Measurements from ENCODE around the gene ITK.
"Not testable (repeated sequence)": the region's sequence is repeated elsewhere in the genome, so short reads cannot be mapped to it uniquely, and the experiment has no call there.

ITK gene

GRCh38 chr5:157182143-157182757, 1.6 kb downstream of the ITK start:
- Histone ChIP-seq H2BK12ac (ENCODE audit: low read length) (no peak overlapping the region), H3K4ac (ENCODE audit: low read depth, low read length) (no peak overlapping the region), H3K18ac (ENCODE audit: low read length) (no peak overlapping the region), H3K14ac (ENCODE audit: low read length) (no peak overlapping the region), H2AFZ (ENCODE audit: insufficient read depth, low read length, poor library complexity) (no peak overlapping the region), H3K9ac (ENCODE audit: low read length) (no peak overlapping the region), H2BK120ac (ENCODE audit: insufficient read depth, low read length, poor library complexity) (no peak overlapping the region), H3K4me3 (ENCODE audit: low read depth, low read length) (no peak overlapping the region), H4K8ac (ENCODE audit: low read depth, low read length) (no peak overlapping the region), H3K9me3 (ENCODE audit: insufficient read depth, low read depth, low read length) (no peaks in the 10 kb centered on the region), H4K91ac (ENCODE audit: low read depth, low read length) (no peak overlapping the region), H3K36me3 (ENCODE audit: control insufficient read depth in 1 of 2, insufficient read depth in 2 of 2, low read length in 2 of 2) (no peaks in the 10 kb centered on the region), H4K12ac (ENCODE audit: low read depth, low read length) (no peak overlapping the region), H3K79me2 (ENCODE audit: control insufficient read depth, insufficient read depth, low read length, poor library complexity) (no peaks in the 10 kb centered on the region), H3K27me3 (ENCODE audit: insufficient read depth, low read length) (no peaks in the 10 kb centered on the region), H3K27ac (ENCODE audit: low read depth, low read length) (no peak overlapping the region), H3K23ac (ENCODE audit: low read length) (no peak overlapping the region), H3K79me1 (ENCODE audit: low read length) (no peaks in the 10 kb centered on the region), H2AK5ac (ENCODE audit: low read length) (no peak overlapping the region), H3K4me2 (ENCODE audit: low read length) (no peak overlapping the region), H2BK5ac (ENCODE audit: low read depth, low read length, poor library complexity) (no peak overlapping the region), H3K4me1 (ENCODE audit: control insufficient read depth in 1 of 2, insufficient read depth in 2 of 2, low read length in 2 of 2) (no peaks in the 10 kb centered on the region)
- WGBS (ENCODE audit: extremely low coverage, insufficient coverage, insufficient read length) = no CpG with 5 or more reads among the region's 3 CpGs
- DNase-seq = no peak

- H2BK120ac ChIP-seq (ENCODE audit: insufficient read depth, low read length, poor library complexity) = no peak overlapping the region
- WGBS (ENCODE audit: extremely low coverage, insufficient coverage, insufficient read length) = no CpG with 5 or more reads among the region's 8 CpGs
- no peaks in the 10 kb centered on the region for H3K79me1 ChIP-seq (ENCODE audit: low read length)
- no peak overlapping the region for H2AFZ ChIP-seq (ENCODE audit: insufficient read depth, low read length, poor library complexity)
- no peaks in the 10 kb centered on the region for H3K27me3 ChIP-seq (ENCODE audit: insufficient read depth, low read length)
- DNase-seq = peak in 1 of 2 donors; percentile 12
- H3K79me2 ChIP-seq (ENCODE audit: control insufficient read depth, insufficient read depth, low read length, poor library complexity) = no peaks in the 10 kb centered on the region
- H3K9ac ChIP-seq (ENCODE audit: low read length) = no peak overlapping the region
- no peak overlapping the region for H2BK12ac ChIP-seq (ENCODE audit: low read length)
- no peak overlapping the region for H2BK5ac ChIP-seq (ENCODE audit: low read depth, low read length, poor library complexity)
- no peaks in the 10 kb centered on the region for H3K9me3 ChIP-seq (ENCODE audit: insufficient read depth, low read depth, low read length)
- H3K4me2 ChIP-seq (ENCODE audit: low read length) = no peak overlapping the region
- H3K4ac ChIP-seq (ENCODE audit: low read depth, low read length) = no peak overlapping the region
- no peak overlapping the region for H3K18ac ChIP-seq (ENCODE audit: low read length)
- no peaks in the 10 kb centered on the region for H3K36me3 ChIP-seq (ENCODE audit: control insufficient read depth in 1 of 2, insufficient read depth in 2 of 2, low read length in 2 of 2)
- no peak overlapping the region for H4K12ac ChIP-seq (ENCODE audit: low read depth, low read length)
- no peak overlapping the region for H3K14ac ChIP-seq (ENCODE audit: low read length)
- no peak overlapping the region for H4K91ac ChIP-seq (ENCODE audit: low read depth, low read length)
- no peak overlapping the region for H3K4me3 ChIP-seq (ENCODE audit: low read depth, low read length)
- H2AK5ac ChIP-seq (ENCODE audit: low read length) = no peak overlapping the region
- H3K23ac ChIP-seq (ENCODE audit: low read length) = no peak overlapping the region
- no peak overlapping the region for H3K27ac ChIP-seq (ENCODE audit: low read depth, low read length)
- H3K4me1 ChIP-seq (ENCODE audit: control insufficient read depth in 1 of 2, insufficient read depth in 2 of 2, low read length in 2 of 2) = no peaks in the 10 kb centered on the region
- H4K8ac ChIP-seq (ENCODE audit: low read depth, low read length) = no peak overlapping the region
Measured at GRCh38 chr5:157184117-157184670, 3.6 kb downstream of the ITK start.

- not testable (repeated sequence) for H2AFZ ChIP-seq (ENCODE audit: insufficient read depth, low read length, poor library complexity); H3K36me3 ChIP-seq (ENCODE audit: control insufficient read depth in 1 of 2, insufficient read depth in 2 of 2, low read length in 2 of 2); H3K9ac ChIP-seq (ENCODE audit: low read length); H2BK5ac ChIP-seq (ENCODE audit: low read depth, low read length, poor library complexity); H3K4me1 ChIP-seq (ENCODE audit: control insufficient read depth in 1 of 2, insufficient read depth in 2 of 2, low read length in 2 of 2); H4K12ac ChIP-seq (ENCODE audit: low read depth, low read length); H4K8ac ChIP-seq (ENCODE audit: low read depth, low read length); DNase-seq; H3K79me1 ChIP-seq (ENCODE audit: low read length); H2BK12ac ChIP-seq (ENCODE audit: low read length); H3K27me3 ChIP-seq (ENCODE audit: insufficient read depth, low read length); H3K4ac ChIP-seq (ENCODE audit: low read depth, low read length); H3K23ac ChIP-seq (ENCODE audit: low read length); H3K79me2 ChIP-seq (ENCODE audit: control insufficient read depth, insufficient read depth, low read length, poor library complexity); H3K27ac ChIP-seq (ENCODE audit: low read depth, low read length); H3K4me2 ChIP-seq (ENCODE audit: low read length); H2BK120ac ChIP-seq (ENCODE audit: insufficient read depth, low read length, poor library complexity); H2AK5ac ChIP-seq (ENCODE audit: low read length); H4K91ac ChIP-seq (ENCODE audit: low read depth, low read length); H3K4me3 ChIP-seq (ENCODE audit: low read depth, low read length); H3K14ac ChIP-seq (ENCODE audit: low read length); H3K9me3 ChIP-seq (ENCODE audit: insufficient read depth, low read depth, low read length); H3K18ac ChIP-seq (ENCODE audit: low read length)
- no CpG with 5 or more reads among the region's 6 CpGs for WGBS (ENCODE audit: extremely low coverage, insufficient coverage, insufficient read length)
Measured at GRCh38 chr5:157185122-157185521, 4.5 kb downstream of the ITK start.

- Histone ChIP-seq H2BK12ac (ENCODE audit: low read length) (no peak overlapping the region), H3K4ac (ENCODE audit: low read depth, low read length) (no peak overlapping the region), H2BK120ac (ENCODE audit: insufficient read depth, low read length, poor library complexity) (no peak overlapping the region), H3K27ac (ENCODE audit: low read depth, low read length) (no peak overlapping the region), H3K14ac (ENCODE audit: low read length) (no peak overlapping the region), H3K9ac (ENCODE audit: low read length) (no peak overlapping the region), H2AK5ac (ENCODE audit: low read length) (no peak overlapping the region), H4K12ac (ENCODE audit: low read depth, low read length) (no peak overlapping the region), H3K4me3 (ENCODE audit: low read depth, low read length) (no peak overlapping the region), H3K36me3 (ENCODE audit: control insufficient read depth in 1 of 2, insufficient read depth in 2 of 2, low read length in 2 of 2) (no peaks in the 10 kb centered on the region), H3K23ac (ENCODE audit: low read length) (no peak overlapping the region), H4K91ac (ENCODE audit: low read depth, low read length) (no peak overlapping the region), H3K79me1 (ENCODE audit: low read length) (no peaks in the 10 kb centered on the region), H3K79me2 (ENCODE audit: control insufficient read depth, insufficient read depth, low read length, poor library complexity) (no peaks in the 10 kb centered on the region), H2BK5ac (ENCODE audit: low read depth, low read length, poor library complexity) (no peak overlapping the region), H3K9me3 (ENCODE audit: insufficient read depth, low read depth, low read length) (no peaks in the 10 kb centered on the region), H4K8ac (ENCODE audit: low read depth, low read length) (no peak overlapping the region), H3K18ac (ENCODE audit: low read length) (no peak overlapping the region), H3K27me3 (ENCODE audit: insufficient read depth, low read length) (no peaks in the 10 kb centered on the region), H3K4me2 (ENCODE audit: low read length) (no peak overlapping the region), H2AFZ (ENCODE audit: insufficient read depth, low read length, poor library complexity) (no peak overlapping the region), H3K4me1 (ENCODE audit: control insufficient read depth in 1 of 2, insufficient read depth in 2 of 2, low read length in 2 of 2) (no peaks in the 10 kb centered on the region)
- no peak for DNase-seq
- no CpG with 5 or more reads among the region's 12 CpGs for WGBS (ENCODE audit: extremely low coverage, insufficient coverage, insufficient read length)
Measured at GRCh38 chr5:157186309-157187045, 5.8 kb downstream of the ITK start.

Data from trophoblast cell (in vitro differentiated cells and primary cell).